ENCODE measurements around the gene GREB1.

Gene GREB1

GRCh38 chr2:11568436-11568835, 34.6 kb downstream of the GREB1 start:
- H3K27ac ChIP-seq, result no peak overlapping the region
- no peak overlapping the region for H3K4me3 ChIP-seq (ENCODE audit: low read depth, low read length)

GRCh38 chr2:11569636-11570035, 35.8 kb downstream of the GREB1 start:
- Histone ChIP-seq H3K4me1 (no peaks in the 10 kb centered on the region), H3K79me2 (no peaks in the 10 kb centered on the region), H3K4me3 (ENCODE audit: low read depth, low read length) (no peak overlapping the region), H2AFZ (no peak overlapping the region), H3K27ac (no peak overlapping the region), H3K9ac (no peak overlapping the region), H3K4me2 (ENCODE audit: low read length) (no peak overlapping the region), H3K9me3 (ENCODE audit: control insufficient read depth, low read length) (no peaks in the 10 kb centered on the region), H3K27me3 (ENCODE audit: control insufficient read depth, insufficient read depth, low read length) (no peaks in the 10 kb centered on the region), H3K36me3 (ENCODE audit: control insufficient read depth, insufficient read depth, low read length) (no peaks in the 10 kb centered on the region)
- no peak for TF ChIP-seq CTCF (IDR thresholded peaks at IDR 0.05)

More at GRCh38 chr2:11568436-11568835, 34.6 kb downstream of the GREB1 start:
- Histone ChIP-seq H3K36me3 (ENCODE audit: control insufficient read depth, insufficient read depth, low read length) (no peaks in the 10 kb centered on the region), H3K27me3 (ENCODE audit: control insufficient read depth, insufficient read depth, low read length) (no peaks in the 10 kb centered on the region), H3K4me2 (ENCODE audit: low read length) (no peak overlapping the region), H3K9me3 (ENCODE audit: control insufficient read depth, low read length) (no peaks in the 10 kb centered on the region), H3K79me2 (no peaks in the 10 kb centered on the region), H3K9ac (no peak overlapping the region), H3K4me1 (no peaks in the 10 kb centered on the region), H2AFZ (no peak overlapping the region)
- TF ChIP-seq CTCF (IDR thresholded peaks at IDR 0.05), result no peak

- H3K4me1 ChIP-seq, result no peaks in the 10 kb centered on the region
- no peaks in the 10 kb centered on the region for H3K36me3 ChIP-seq (ENCODE audit: control insufficient read depth, insufficient read depth, low read length)
- no peak overlapping the region for H3K27ac ChIP-seq
- no peak overlapping the region for H3K4me2 ChIP-seq (ENCODE audit: low read length)
- no peaks in the 10 kb centered on the region for H3K27me3 ChIP-seq (ENCODE audit: control insufficient read depth, insufficient read depth, low read length)
- no peaks in the 10 kb centered on the region for H3K79me2 ChIP-seq
- H3K4me3 ChIP-seq (ENCODE audit: low read depth, low read length), result no peak overlapping the region
- TF ChIP-seq CTCF (IDR thresholded peaks at IDR 0.05), result no peak
- no peak overlapping the region for H2AFZ ChIP-seq
- H3K9ac ChIP-seq, result no peak overlapping the region
- H3K9me3 ChIP-seq (ENCODE audit: control insufficient read depth, low read length), result no peaks in the 10 kb centered on the region
Observed at GRCh38 chr2:11571170-11571569, 37.3 kb downstream of the GREB1 start.

GRCh38 chr2:11572996-11573395, 39.2 kb downstream of the GREB1 start:
- Histone ChIP-seq H3K9me3 (ENCODE audit: control insufficient read depth, low read length) (no peaks in the 10 kb centered on the region), H3K27me3 (ENCODE audit: control insufficient read depth, insufficient read depth, low read length) (no peaks in the 10 kb centered on the region), H2AFZ (no peak overlapping the region), H3K9ac (no peak overlapping the region), H3K27ac (no peak overlapping the region), H3K4me3 (ENCODE audit: low read depth, low read length) (no peak overlapping the region), H3K79me2 (no peaks in the 10 kb centered on the region), H3K4me1 (no peaks in the 10 kb centered on the region), H3K36me3 (ENCODE audit: control insufficient read depth, insufficient read depth, low read length) (no peaks in the 10 kb centered on the region), H3K4me2 (ENCODE audit: low read length) (no peak overlapping the region)
- TF ChIP-seq CTCF (IDR thresholded peaks at IDR 0.05), result no peak

GRCh38 chr2:11573418-11574175, 39.8 kb downstream of the GREB1 start:
- Histone ChIP-seq H3K79me2 (no peaks in the 10 kb centered on the region), H3K27ac (no peak overlapping the region), H3K4me1 (peaks cover 2% of the 10 kb centered on the region), H3K4me3 (ENCODE audit: low read depth, low read length) (no peak overlapping the region), H3K4me2 (ENCODE audit: low read length) (no peak overlapping the region), H3K9me3 (ENCODE audit: control insufficient read depth, low read length) (no peaks in the 10 kb centered on the region), H2AFZ (no peak overlapping the region), H3K9ac (no peak overlapping the region), H3K27me3 (ENCODE audit: control insufficient read depth, insufficient read depth, low read length) (no peaks in the 10 kb centered on the region), H3K36me3 (ENCODE audit: control insufficient read depth, insufficient read depth, low read length) (no peaks in the 10 kb centered on the region)
- TF ChIP-seq CTCF (IDR thresholded peaks at IDR 0.05), result no peak
